GM12878 (cell line): ENCODE results near the gene LEMD1. TPM values are rescaled to one million over a fixed set of nuclear protein-coding genes. Genes with fewer than 3 reads are reported as not detected.

Experiments
- BCL3 ChIP-seq: IDR thresholded peaks from 2 replicates; pipeline ENCODE4 v1.6.1; 2011; ENCODE audit warnings: borderline replicate concordance, low read depth, mild to moderate bottlenecking, moderate library complexity, low read length; ENCODE audit not compliant: insufficient read depth, poor library complexity, severe bottlenecking
- MTA2 ChIP-seq: fragments of 450-650 bp; IDR thresholded peaks from 2 replicates; pipeline ENCODE4 v1.6.1; 2016; ENCODE audit warnings: low read depth, mild to moderate bottlenecking, moderate library complexity
- WRNIP1 ChIP-seq: IDR thresholded peaks from 2 replicates; pipeline ENCODE4 v1.6.1; 2011; ENCODE audit warnings: low read depth, low read length, improper control_type of control experiment, borderline replicate concordance
- polyA plus RNA-seq, 11 experiments: library from polyadenylated mRNA; depleted of rRNA in 4 of 11; unstranded in 6 of 11; stranded (reverse) in 5 of 11; fragments of >200 nt; fragmentation: Nextera tagmentation in 4 of 11; fragmentation: Illumina TruSeq in 1 of 11; extraction: Ambion mirVana in 4 of 11; extraction: Trizol in 1 of 11; gene quantifications; 1 replicate in 1 of 11; 2 replicates in 10 of 11; pipeline versions ENCODE4 v1.2.1 to v1.2.3, GENCODE V29; 2011 to 2016; ENCODE audit warnings: inconsistent platforms in 2 of 11, missing spikeins in 2 of 11, low read depth in 1 of 11
- total RNA-seq, 4 experiments: library from RNA; depleted of rRNA in 3 of 4; stranded (reverse); fragments of >200 nt in 3 of 4; fragmentation: Illumina TruSeq in 1 of 4; extraction: Trizol in 1 of 4; gene quantifications; 2 replicates each; pipeline versions ENCODE4 v1.2.1 to v1.2.3, GENCODE V29; 2013 to 2021
- TF ChIP-seq, protein P1 (sequence below): fragments of 450-650 bp; IDR thresholded peaks from 2 replicates; pipeline ENCODE4 v1.6.1; 2017; ENCODE audit warnings: mild to moderate bottlenecking, moderate library complexity
- TF ChIP-seq, protein P2 (sequence below): fragments of 450-650 bp; IDR thresholded peaks from 2 replicates; pipeline ENCODE4 v1.6.1; 2017; ENCODE audit warnings: borderline replicate concordance

The LEMD1 gene
- total and polyA plus RNA-seq, 10 of the 15 experiments (the other 5 are each of a cell fraction or from before 2014, with no cell fraction given), result 0.19 to 1.2 (median 0.26) TPM; not detected in 7

- TF ChIP-seq, protein P1, sequence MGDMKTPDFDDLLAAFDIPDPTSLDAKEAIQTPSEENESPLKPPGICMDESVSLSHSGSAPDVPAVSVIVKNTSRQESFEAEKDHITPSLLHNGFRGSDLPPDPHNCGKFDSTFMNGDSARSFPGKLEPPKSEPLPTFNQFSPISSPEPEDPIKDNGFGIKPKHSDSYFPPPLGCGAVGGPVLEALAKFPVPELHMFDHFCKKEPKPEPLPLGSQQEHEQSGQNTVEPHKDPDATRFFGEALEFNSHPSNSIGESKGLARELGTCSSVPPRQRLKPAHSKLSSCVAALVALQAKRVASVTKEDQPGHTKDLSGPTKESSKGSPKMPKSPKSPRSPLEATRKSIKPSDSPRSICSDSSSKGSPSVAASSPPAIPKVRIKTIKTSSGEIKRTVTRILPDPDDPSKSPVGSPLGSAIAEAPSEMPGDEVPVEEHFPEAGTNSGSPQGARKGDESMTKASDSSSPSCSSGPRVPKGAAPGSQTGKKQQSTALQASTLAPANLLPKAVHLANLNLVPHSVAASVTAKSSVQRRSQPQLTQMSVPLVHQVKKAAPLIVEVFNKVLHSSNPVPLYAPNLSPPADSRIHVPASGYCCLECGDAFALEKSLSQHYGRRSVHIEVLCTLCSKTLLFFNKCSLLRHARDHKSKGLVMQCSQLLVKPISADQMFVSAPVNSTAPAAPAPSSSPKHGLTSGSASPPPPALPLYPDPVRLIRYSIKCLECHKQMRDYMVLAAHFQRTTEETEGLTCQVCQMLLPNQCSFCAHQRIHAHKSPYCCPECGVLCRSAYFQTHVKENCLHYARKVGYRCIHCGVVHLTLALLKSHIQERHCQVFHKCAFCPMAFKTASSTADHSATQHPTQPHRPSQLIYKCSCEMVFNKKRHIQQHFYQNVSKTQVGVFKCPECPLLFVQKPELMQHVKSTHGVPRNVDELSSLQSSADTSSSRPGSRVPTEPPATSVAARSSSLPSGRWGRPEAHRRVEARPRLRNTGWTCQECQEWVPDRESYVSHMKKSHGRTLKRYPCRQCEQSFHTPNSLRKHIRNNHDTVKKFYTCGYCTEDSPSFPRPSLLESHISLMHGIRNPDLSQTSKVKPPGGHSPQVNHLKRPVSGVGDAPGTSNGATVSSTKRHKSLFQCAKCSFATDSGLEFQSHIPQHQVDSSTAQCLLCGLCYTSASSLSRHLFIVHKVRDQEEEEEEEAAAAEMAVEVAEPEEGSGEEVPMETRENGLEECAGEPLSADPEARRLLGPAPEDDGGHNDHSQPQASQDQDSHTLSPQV, result no peak
- no peak for TF ChIP-seq BCL3
- TF ChIP-seq, protein P2, sequence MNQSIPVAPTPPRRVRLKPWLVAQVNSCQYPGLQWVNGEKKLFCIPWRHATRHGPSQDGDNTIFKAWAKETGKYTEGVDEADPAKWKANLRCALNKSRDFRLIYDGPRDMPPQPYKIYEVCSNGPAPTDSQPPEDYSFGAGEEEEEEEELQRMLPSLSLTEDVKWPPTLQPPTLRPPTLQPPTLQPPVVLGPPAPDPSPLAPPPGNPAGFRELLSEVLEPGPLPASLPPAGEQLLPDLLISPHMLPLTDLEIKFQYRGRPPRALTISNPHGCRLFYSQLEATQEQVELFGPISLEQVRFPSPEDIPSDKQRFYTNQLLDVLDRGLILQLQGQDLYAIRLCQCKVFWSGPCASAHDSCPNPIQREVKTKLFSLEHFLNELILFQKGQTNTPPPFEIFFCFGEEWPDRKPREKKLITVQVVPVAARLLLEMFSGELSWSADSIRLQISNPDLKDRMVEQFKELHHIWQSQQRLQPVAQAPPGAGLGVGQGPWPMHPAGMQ, result no peak
- TF ChIP-seq MTA2, result no peak
- TF ChIP-seq WRNIP1, result no peak
Measured at GRCh38 chr1:205371871-205372660, 49.8 kb downstream of the LEMD1 start (continued).
